Chondrocyte (in vitro differentiated cells): ENCODE results near the gene CSTPP1. TPM values are rescaled to one million over a fixed set of nuclear protein-coding genes. Genes with fewer than 3 reads are reported as not detected.
"Not testable (repeated sequence)": the region's sequence is repeated elsewhere in the genome, so short reads cannot be mapped to it uniquely, and the experiment has no call there.

Source experiments
- DNase-seq: peaks from one replicate; pipeline ENCODE4 v3.0.0; 2021; ENCODE audit warnings: mixed read lengths, low spot score
- H3K27ac Mint-ChIP-seq: one replicate; pipeline ENCODE4 v1.8.0; 2021; ENCODE audit warnings: mild to moderate bottlenecking, moderate library complexity, mixed read lengths; ENCODE audit not compliant: unreplicated experiment
- H3K27me3 Mint-ChIP-seq: 2 replicates; pipeline ENCODE4 v1.8.0; 2021; ENCODE audit warnings: low read depth, mixed read lengths
- H3K36me3 Mint-ChIP-seq: 2 replicates; pipeline ENCODE4 v1.8.0; 2021; ENCODE audit warnings: low read depth, mixed read lengths
- H3K4me1 Mint-ChIP-seq: 2 replicates; pipeline ENCODE4 v1.8.0; 2021; ENCODE audit warnings: low read depth, mild to moderate bottlenecking, mixed read lengths
- H3K4me3 Mint-ChIP-seq: one replicate; pipeline ENCODE4 v1.8.0; 2021; ENCODE audit warnings: mild to moderate bottlenecking, moderate library complexity, mixed read lengths; ENCODE audit not compliant: unreplicated experiment
- H3K9me3 Mint-ChIP-seq: 2 replicates; pipeline ENCODE4 v1.8.0; 2021; ENCODE audit warnings: low read depth, mixed read lengths
- total RNA-seq: library from RNA; stranded (reverse); gene quantifications from 3 replicates; pipeline ENCODE4 v1.2.1, GENCODE V29; 2021
- TF ChIP-seq, protein P1 (sequence below): fragments of 200-600 bp; sonication (generic); IDR thresholded peaks from 2 replicates; pipeline ENCODE4 v1.5.0; 2021; ENCODE audit warnings: antibody characterized with exemption, mild to moderate bottlenecking, moderate library complexity

The CSTPP1 gene
- total RNA-seq, 1 donor from 2014 or later = 19.6 TPM

DNA sequence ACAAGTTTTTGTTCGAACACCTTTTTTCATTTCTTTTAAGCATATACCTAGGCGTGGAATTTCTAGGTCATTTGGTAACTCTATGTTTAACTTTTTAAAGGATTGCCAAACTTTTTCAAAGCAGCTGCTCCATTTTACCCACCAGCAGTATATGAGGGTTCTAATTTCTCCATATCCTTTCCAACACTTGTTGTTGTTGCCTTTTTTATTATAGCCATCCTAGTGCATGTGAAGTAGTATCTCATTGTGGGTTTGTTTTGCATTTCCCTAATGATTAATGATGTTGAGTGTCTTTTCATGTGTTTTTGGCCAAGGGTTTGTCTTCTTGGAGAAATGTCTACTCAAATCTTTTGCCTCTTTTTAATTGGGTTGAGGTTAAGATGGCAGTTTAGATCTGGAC is 24.5 kb downstream of the CSTPP1 start:
- no peak for DNase-seq
- Mint-ChIP-seq H3K9me3 (peaks cover 14% of the 10 kb centered on the region), H3K27me3 (no peaks in the 10 kb centered on the region), H3K4me1 (no peaks in the 10 kb centered on the region), H3K36me3 (peaks cover 8% of the 10 kb centered on the region), H3K27ac (no peak overlapping the region), H3K4me3 (no peak overlapping the region)
- TF ChIP-seq, protein P1, sequence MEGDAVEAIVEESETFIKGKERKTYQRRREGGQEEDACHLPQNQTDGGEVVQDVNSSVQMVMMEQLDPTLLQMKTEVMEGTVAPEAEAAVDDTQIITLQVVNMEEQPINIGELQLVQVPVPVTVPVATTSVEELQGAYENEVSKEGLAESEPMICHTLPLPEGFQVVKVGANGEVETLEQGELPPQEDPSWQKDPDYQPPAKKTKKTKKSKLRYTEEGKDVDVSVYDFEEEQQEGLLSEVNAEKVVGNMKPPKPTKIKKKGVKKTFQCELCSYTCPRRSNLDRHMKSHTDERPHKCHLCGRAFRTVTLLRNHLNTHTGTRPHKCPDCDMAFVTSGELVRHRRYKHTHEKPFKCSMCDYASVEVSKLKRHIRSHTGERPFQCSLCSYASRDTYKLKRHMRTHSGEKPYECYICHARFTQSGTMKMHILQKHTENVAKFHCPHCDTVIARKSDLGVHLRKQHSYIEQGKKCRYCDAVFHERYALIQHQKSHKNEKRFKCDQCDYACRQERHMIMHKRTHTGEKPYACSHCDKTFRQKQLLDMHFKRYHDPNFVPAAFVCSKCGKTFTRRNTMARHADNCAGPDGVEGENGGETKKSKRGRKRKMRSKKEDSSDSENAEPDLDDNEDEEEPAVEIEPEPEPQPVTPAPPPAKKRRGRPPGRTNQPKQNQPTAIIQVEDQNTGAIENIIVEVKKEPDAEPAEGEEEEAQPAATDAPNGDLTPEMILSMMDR = no peak

DNA sequence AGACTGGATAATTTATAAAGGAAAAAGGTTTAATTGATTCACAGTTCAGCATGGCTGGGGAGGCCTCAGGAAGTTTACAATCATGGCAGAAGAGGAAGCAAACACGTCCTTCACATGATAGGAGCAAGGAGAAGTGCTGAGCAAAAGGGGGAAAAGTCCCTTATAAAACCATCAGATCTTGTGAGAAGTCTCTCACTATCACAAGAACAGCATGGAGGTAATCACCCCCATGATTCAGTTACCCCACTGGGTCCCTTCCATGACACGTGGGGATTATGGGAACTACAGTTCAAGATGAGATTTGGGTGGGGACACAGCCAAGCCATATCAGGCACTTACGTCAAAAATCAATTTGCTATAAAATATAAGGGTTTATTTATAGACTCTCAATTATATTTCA is 25.3 kb downstream of the CSTPP1 start:
- H3K27ac Mint-ChIP-seq, DNase-seq, H3K27me3 Mint-ChIP-seq, H3K36me3 Mint-ChIP-seq, H3K4me3 Mint-ChIP-seq, H3K4me1 Mint-ChIP-seq: not testable (repeated sequence)
- peaks cover 14% of the 10 kb centered on the region for H3K9me3 Mint-ChIP-seq

DNA sequence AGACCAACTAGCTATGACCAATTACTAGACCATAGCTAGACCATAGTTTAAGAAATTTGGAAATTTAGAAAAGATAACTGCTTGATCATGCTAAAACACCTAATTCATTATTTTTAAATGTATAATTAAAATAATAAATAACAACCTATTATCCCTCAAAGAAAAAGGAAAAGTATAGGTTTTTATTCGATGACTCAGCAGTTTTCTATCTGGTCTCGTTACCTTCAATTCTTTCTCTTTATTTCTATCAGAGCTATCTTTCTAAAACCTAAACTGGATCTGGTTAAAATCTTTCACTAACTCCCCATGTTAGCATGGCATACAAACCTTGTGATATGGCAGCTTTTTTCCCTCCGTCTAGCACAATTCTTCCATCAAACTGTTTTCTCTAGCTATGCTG is 27.3 kb downstream of the CSTPP1 start:
- no peak overlapping the region for H3K27ac Mint-ChIP-seq
- peaks cover 5% of the 10 kb centered on the region for H3K36me3 Mint-ChIP-seq
- H3K4me3 Mint-ChIP-seq = no peak overlapping the region
- TF ChIP-seq, protein P1 = no peak
- H3K9me3 Mint-ChIP-seq = peaks cover 10% of the 10 kb centered on the region
- no peaks in the 10 kb centered on the region for H3K27me3 Mint-ChIP-seq
- DNase-seq = no peak
- no peaks in the 10 kb centered on the region for H3K4me1 Mint-ChIP-seq

DNA sequence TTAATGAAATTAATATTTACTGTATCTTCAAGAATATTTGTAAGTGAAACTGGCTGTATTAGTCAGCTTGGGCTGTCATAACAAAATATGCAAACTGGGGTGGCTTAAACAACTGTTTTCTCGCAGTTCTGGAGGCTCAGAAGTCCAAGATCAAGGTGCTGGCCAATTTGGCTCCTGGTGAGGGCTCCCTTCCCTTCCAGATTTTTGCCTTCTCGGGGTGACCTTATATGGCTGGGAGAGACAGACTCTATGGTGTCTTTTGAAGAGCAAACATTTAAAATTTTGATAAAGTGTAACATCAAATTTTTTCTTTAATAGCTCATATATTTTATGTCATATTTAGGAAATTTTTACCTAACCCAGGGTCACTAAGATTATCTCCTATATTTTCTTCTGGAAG is 30.2 kb downstream of the CSTPP1 start:
- Mint-ChIP-seq H3K36me3 (no peaks in the 10 kb centered on the region), H3K4me3 (no peak overlapping the region), H3K27me3 (no peaks in the 10 kb centered on the region), H3K27ac (no peak overlapping the region), H3K4me1 (no peaks in the 10 kb centered on the region), H3K9me3 (no peaks in the 10 kb centered on the region)
- TF ChIP-seq, protein P1 = no peak
- no peak for DNase-seq

DNA sequence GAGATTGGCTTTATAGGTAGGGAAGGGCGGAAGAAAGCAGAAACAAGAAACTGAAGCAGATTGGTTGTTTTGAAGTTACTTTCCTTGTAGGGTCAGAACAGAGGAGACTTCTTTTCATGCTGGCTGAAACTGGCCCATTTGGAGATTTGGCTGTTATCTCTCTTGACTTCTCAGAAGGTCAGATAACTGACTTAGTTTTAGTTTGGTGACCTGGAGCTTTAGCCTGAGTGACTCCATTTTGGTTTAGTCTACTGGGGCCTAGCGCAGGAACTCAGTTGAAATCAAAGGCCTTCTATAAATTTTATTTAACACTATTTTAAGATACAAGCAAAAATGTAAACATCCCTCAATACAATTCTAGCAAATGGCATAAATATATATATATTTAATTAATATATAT is 31.4 kb downstream of the CSTPP1 start:
- no peak overlapping the region for H3K4me3 Mint-ChIP-seq
- H3K9me3 Mint-ChIP-seq = no peaks in the 10 kb centered on the region
- no peaks in the 10 kb centered on the region for H3K27me3 Mint-ChIP-seq
- no peaks in the 10 kb centered on the region for H3K36me3 Mint-ChIP-seq
- TF ChIP-seq, protein P1 = no peak
- H3K4me1 Mint-ChIP-seq = no peaks in the 10 kb centered on the region
- no peak for DNase-seq
- no peak overlapping the region for H3K27ac Mint-ChIP-seq

DNA sequence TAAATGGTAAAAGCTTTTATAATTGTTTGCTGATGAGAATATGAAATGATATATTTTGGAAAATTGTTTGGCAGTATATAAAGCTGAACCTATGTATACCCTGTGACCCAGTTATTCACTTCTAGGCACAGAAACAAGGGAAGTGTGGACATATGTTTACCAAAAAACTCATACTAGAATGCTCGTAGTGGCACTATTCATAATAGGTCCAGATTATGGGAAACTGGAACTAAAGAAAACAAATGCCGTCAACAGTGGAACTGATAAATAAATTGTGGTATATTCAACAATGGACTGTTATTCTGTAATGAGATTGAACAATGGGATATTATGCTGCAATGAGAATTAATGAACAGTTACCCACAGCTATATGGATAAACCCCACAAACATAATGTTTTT is 32.8 kb downstream of the CSTPP1 start:
- TF ChIP-seq, protein P1 = no peak

More for the DNA sequence above, 32.8 kb downstream of the CSTPP1 start:
- Mint-ChIP-seq H3K9me3 (no peaks in the 10 kb centered on the region), H3K4me1 (no peaks in the 10 kb centered on the region), H3K4me3 (no peak overlapping the region), H3K36me3 (no peaks in the 10 kb centered on the region), H3K27me3 (no peaks in the 10 kb centered on the region), H3K27ac (no peak overlapping the region)
- DNase-seq = no peak
